Choroid plexus epithelial cell (primary cell): ENCODE measurements around the gene CLSTN2.

Experiments
- DNase-seq: peaks from one replicate; pipeline ENCODE4 v3.0.0-alpha.2; 2010; ENCODE audit warnings: low read depth
- H3K4me3 ChIP-seq: 2 replicates; pipeline ENCODE4 v1.5.1; 2011; ENCODE audit warnings: low read depth, mild to moderate bottlenecking, control low read depth, low read length, moderate library complexity
- CTCF ChIP-seq: conservative IDR thresholded peaks from 2 replicates; pipeline ENCODE4 v1.5.1; 2011; ENCODE audit warnings: low read depth, mild to moderate bottlenecking, control low read depth, inconsistent platforms, low read length, moderate library complexity

The CLSTN2 gene

DNA sequence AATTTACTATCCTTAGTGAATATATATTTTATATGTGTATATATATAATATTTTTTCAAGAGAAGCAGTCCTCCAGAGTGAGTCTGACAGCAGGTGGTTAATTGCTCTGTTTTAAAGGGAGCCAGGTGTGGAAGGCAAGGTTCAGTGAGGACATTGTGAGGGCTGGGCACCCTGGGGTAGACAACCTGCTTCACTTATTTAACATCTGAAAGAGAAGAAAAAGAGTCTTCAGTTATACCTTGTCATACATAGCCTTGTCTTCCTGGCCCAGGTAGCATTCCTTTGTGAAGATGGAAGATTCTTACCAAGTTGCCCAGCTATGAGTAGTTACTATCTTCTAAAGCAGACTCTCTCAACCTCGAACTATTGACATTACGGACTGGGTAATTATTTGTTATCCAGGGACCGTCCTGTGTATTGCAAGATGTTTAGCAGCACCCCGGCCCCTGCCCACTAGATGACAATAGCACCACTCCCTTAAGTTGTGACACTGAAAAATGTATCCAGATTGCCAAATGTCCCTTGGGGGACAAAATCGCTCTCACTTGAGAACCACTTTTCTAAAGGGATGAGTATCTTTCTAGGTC is 406.9 kb downstream of the CLSTN2 start:
- DNase-seq = no peak
- no peak overlapping the region for H3K4me3 ChIP-seq
- no peak for TF ChIP-seq CTCF

DNA sequence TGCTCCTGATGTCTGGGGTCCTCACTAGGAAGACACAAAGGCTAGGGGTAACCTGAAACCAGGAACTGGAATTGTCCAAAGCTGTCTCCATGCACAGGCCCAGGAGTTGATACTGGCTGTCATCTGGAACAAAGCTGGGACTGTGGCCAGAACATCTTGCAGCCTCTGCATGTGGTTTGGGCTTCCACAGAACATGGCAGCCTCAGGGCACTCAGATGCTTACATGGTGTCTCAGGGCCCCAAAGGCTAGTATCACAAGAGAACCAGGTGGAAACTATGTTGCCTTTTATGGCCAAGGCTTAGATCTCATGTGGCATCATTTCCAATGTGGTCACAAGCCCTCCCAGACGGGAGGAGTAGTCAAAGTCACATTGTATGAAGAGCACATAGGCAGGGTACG is 407.7 kb downstream of the CLSTN2 start:
- H3K4me3 ChIP-seq = no peak overlapping the region
- DNase-seq = no peak
- TF ChIP-seq CTCF = no peak

DNA sequence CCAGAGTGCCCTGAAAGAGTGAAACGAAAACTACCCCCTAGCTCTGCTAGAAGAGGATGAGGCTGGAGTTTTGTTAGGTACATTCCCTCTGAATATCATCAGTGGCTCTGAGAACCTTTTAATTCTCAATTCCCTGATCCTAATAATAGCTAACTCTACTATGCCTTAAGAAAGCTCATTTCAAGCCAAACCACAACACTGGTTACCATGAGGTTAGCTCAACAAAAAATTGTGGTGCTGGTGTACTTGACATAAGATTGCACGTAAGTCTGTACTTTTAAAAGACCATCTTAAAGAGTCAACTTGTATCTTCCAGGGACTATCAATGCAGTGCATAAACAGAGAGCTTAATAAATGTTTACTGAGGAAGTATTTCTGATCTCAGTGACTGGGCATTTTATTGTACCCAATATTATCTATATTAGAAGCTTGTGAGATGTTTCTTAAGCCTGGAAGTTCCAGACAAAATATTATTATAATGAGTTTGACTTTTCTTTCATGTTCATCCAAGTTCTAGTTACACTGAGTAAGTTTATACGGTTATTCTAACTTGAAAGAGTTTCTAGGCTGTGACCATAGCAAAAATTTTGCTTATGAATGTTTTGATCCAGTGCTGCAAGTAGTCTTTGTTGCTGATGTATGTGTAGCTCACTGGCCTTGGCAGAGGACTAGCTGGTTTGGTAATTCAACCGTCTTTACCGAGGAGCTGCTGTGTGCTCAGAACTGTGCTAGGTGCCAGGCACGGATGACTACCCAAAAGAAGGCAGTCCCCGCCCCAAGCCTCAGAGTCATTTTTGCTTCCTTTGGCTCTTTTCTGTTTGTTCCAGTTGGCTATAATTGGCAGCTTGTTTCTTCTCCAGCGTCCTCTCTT is 408.5 kb downstream of the CLSTN2 start:
- no peak for DNase-seq
- TF ChIP-seq CTCF = no peak
- H3K4me3 ChIP-seq = no peak overlapping the region

DNA sequence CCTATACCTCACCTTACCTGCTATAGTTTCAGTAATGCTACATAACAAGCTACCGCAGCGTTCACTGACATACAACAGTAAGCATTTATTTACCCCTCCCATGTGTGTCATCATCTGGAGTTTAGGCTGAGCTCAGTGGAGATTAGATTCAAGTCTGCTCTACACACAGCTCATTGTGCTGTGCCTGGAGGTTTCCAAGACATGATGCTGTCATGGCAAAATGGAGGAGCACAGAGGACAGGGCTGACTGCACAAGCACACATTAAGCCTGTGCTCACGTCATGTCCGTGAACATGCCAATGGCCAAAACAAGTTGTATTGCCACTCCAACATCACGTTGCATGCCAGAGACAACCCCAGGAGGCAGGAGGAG is 409.1 kb downstream of the CLSTN2 start:
- no peak overlapping the region for H3K4me3 ChIP-seq
- TF ChIP-seq CTCF = no peak
- no peak for DNase-seq

GRCh38 chr3:140344601-140345205 is 409.7 kb downstream of the CLSTN2 start:
- TF ChIP-seq CTCF = no peak
- H3K4me3 ChIP-seq = no peak overlapping the region
- no peak for DNase-seq

DNA sequence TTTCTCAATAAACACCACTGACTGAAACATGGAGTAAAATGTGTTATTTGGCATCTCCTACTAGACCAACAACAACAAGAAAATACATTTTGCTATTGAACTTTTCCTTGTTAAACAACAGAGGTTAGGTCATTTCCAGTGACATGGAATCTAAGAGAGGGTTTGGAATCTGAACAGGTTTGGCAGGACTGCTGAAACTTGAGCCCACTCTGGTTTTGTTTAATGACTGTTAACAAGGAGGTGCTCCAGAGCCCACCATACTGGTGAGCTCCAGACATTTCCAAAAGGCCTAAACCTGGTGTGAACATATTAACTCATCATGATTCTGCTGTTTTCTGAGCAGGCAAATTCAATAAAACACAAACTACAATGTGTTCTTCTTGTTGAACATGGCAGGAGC is 412.2 kb downstream of the CLSTN2 start:
- no peak for TF ChIP-seq CTCF
- no peak for DNase-seq
- no peak overlapping the region for H3K4me3 ChIP-seq

- DNase-seq = no peak
- no peak for TF ChIP-seq CTCF
- no peak overlapping the region for H3K4me3 ChIP-seq
Observed at GRCh38 chr3:140349938-140350337, 415.0 kb downstream of the CLSTN2 start.
